HEK293T (cell line): ENCODE results near the gene SYNJ2.

ENCODE experiments used
- FOXM1 ChIP-seq: fragments of 450-650 bp; IDR thresholded peaks from 2 replicates; pipeline ENCODE4 v1.6.1; 2017; ENCODE audit warnings: mild to moderate bottlenecking, borderline replicate concordance
- TF ChIP-seq, protein P1 (sequence below): fragments of 450-650 bp; IDR thresholded peaks from 2 replicates; pipeline ENCODE4 v1.6.1; 2016

DNA sequence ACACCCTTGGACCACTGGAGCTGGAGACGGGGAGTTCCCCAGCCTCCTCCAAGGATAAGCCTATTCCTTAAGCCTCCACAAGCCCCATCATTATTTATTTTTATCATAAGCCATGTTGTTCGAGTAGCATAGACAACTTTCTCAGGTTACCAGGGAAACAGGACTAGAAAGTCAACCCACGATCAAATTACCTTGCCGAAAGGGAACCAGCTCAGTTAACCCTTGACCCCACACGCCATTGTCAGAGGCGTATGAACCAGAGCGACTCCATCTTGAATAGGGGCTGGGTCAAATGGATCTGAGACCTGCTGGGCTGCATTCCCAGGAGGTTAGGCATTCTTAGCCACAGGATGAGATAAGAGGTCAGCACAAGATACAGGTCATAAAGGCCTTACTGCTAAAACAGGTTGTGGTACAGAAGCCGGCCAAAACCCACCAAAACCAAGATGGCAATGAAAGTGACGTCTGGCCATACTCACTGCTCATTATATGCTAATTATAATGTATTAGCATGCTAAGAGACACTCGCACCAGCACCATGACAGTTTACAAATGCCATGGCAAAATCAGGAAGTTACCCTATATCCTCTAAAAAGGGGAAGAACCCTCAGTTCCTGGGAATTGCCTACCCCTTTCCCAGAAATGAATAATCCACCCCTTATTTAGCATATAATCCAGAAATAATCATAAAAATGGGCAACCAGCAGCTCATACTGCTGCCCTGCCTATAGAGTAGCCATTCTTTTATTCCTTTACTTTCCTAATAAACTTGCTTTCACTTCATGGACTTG, 22.4 kb downstream of the SYNJ2 start:
- TF ChIP-seq, protein P1, sequence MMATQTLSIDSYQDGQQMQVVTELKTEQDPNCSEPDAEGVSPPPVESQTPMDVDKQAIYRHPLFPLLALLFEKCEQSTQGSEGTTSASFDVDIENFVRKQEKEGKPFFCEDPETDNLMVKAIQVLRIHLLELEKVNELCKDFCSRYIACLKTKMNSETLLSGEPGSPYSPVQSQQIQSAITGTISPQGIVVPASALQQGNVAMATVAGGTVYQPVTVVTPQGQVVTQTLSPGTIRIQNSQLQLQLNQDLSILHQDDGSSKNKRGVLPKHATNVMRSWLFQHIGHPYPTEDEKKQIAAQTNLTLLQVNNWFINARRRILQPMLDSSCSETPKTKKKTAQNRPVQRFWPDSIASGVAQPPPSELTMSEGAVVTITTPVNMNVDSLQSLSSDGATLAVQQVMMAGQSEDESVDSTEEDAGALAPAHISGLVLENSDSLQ: no peak
- no peak for TF ChIP-seq FOXM1
